HepG2 (cell line): ENCODE results near the gene VAV2. TPM values are rescaled to one million over a fixed set of nuclear protein-coding genes. Genes with fewer than 3 reads are reported as not detected.

Experiments
- CENPT ChIP-seq: sonication (generic); formaldehyde crosslinking; IDR thresholded peaks from 2 replicates; pipeline ENCODE4 v1.8.0; 2022; ENCODE audit warnings: low read depth, mild to moderate bottlenecking, moderate library complexity, missing genetic modification reagents
- FOXP1 ChIP-seq, 2 experiments: fragments of 450-650 bp in 1 of 2; IDR thresholded peaks; 2 replicates each; pipeline ENCODE4 v1.6.1; 2017 to 2018; ENCODE audit warnings: antibody characterized with exemption in 1 of 2
- GTF3A ChIP-seq: sonication (generic); formaldehyde crosslinking; conservative IDR thresholded peaks from 2 replicates; pipeline ENCODE4 v1.4.0; 2020; ENCODE audit warnings: mild to moderate bottlenecking, missing genetic modification reagents
- HES4 ChIP-seq: sonication (generic); formaldehyde crosslinking; IDR thresholded peaks from 2 replicates; pipeline ENCODE4 v1.9.0; 2021; ENCODE audit warnings: mild to moderate bottlenecking, missing genetic modification reagents, borderline replicate concordance
- KMT2A ChIP-seq: sonication (generic); formaldehyde crosslinking; IDR thresholded peaks from 2 replicates; pipeline ENCODE4 v1.4.0; 2020; ENCODE audit warnings: missing genetic modification reagents
- NFE2 ChIP-seq: sonication (generic); formaldehyde crosslinking; IDR thresholded peaks from 2 replicates; pipeline ENCODE4 v1.4.0; 2020; ENCODE audit warnings: missing genetic modification reagents
- PHF8 ChIP-seq: sonication (generic); formaldehyde crosslinking; IDR thresholded peaks from 2 replicates; pipeline ENCODE4 v1.5.0; 2020; ENCODE audit warnings: missing genetic modification reagents
- PITX1 ChIP-seq: sonication (generic); formaldehyde crosslinking; IDR thresholded peaks from 2 replicates; pipeline ENCODE4 v1.5.1; 2020; ENCODE audit warnings: mild to moderate bottlenecking, missing genetic modification reagents
- ZNF337 ChIP-seq: sonication (generic); formaldehyde crosslinking; IDR thresholded peaks from 2 replicates; pipeline ENCODE4 v1.5.1; 2020; ENCODE audit warnings: missing genetic modification reagents, low read depth, mild to moderate bottlenecking, borderline replicate concordance
- ZNF382 ChIP-seq: sonication (generic); formaldehyde crosslinking; IDR thresholded peaks from 2 replicates; pipeline ENCODE4 v1.5.0; 2020; ENCODE audit warnings: missing genetic modification reagents, mild to moderate bottlenecking, borderline replicate concordance
- ZNF572 ChIP-seq: sonication (generic); formaldehyde crosslinking; IDR thresholded peaks from 2 replicates; pipeline ENCODE4 v1.5.1; 2020; ENCODE audit warnings: mild to moderate bottlenecking, missing genetic modification reagents
- ZNF773 ChIP-seq: sonication (generic); formaldehyde crosslinking; IDR thresholded peaks from 2 replicates; pipeline ENCODE4 v1.4.0; 2020; ENCODE audit warnings: missing genetic modification reagents, borderline replicate concordance
- ZSCAN12 ChIP-seq: sonication (generic); formaldehyde crosslinking; IDR thresholded peaks from 2 replicates; pipeline ENCODE4 v1.9.0; 2021; ENCODE audit warnings: mild to moderate bottlenecking, missing genetic modification reagents
- ZSCAN31 ChIP-seq: sonication (generic); formaldehyde crosslinking; IDR thresholded peaks from 2 replicates; pipeline ENCODE4 v1.5.0; 2020; ENCODE audit warnings: low read depth, mild to moderate bottlenecking, missing genetic modification reagents
- polyA plus RNA-seq, 8 experiments: library from polyadenylated mRNA; depleted of rRNA in 3 of 8; stranded (reverse) in 7 of 8; unstranded in 1 of 8; fragments of >200 nt; fragmentation: Illumina TruSeq in 4 of 8; extraction: Trizol in 4 of 8; gene quantifications; 2 replicates each; pipeline versions ENCODE4 v1.2.1 to v1.2.3, GENCODE V29; 2011 to 2016; ENCODE audit warnings: low read depth in 4 of 8, missing spikeins in 1 of 8, mixed read lengths in 1 of 8; ENCODE audit not compliant: insufficient read depth in 1 of 8
- total RNA-seq, 5 experiments: library from RNA; depleted of rRNA; stranded (reverse); fragments of >200 nt; fragmentation: Illumina TruSeq; extraction: Trizol; gene quantifications; 2 replicates each; pipeline ENCODE4 v1.2.3, GENCODE V29; 2016; ENCODE audit warnings: low read depth in 1 of 5
- TF ChIP-seq, protein P1 (sequence below): sonication (generic); formaldehyde crosslinking; IDR thresholded peaks from 2 replicates; pipeline ENCODE4 v1.4.0; 2020; ENCODE audit warnings: missing genetic modification reagents
- TF ChIP-seq, protein P2 (sequence below): sonication (generic); formaldehyde crosslinking; IDR thresholded peaks from 2 replicates; pipeline ENCODE4 v1.4.0; 2020; ENCODE audit warnings: low read depth, missing genetic modification reagents
- TF ChIP-seq, protein P3 (sequence below): sonication (generic); formaldehyde crosslinking; IDR thresholded peaks from 2 replicates; pipeline ENCODE4 v1.5.0; 2020; ENCODE audit warnings: missing genetic modification reagents, mild to moderate bottlenecking, borderline replicate concordance
- TF ChIP-seq, protein P4 (sequence below): IDR thresholded peaks from 2 replicates; pipeline ENCODE4 v1.6.1; 2012; ENCODE audit warnings: low read depth, low read length, improper control_type of control experiment

The VAV2 gene
- total and polyA plus RNA-seq, 2 of the 13 experiments (the other 11 are each of a cell fraction or from before 2014, with no cell fraction given): 22.5 to 22.9 TPM

DNA sequence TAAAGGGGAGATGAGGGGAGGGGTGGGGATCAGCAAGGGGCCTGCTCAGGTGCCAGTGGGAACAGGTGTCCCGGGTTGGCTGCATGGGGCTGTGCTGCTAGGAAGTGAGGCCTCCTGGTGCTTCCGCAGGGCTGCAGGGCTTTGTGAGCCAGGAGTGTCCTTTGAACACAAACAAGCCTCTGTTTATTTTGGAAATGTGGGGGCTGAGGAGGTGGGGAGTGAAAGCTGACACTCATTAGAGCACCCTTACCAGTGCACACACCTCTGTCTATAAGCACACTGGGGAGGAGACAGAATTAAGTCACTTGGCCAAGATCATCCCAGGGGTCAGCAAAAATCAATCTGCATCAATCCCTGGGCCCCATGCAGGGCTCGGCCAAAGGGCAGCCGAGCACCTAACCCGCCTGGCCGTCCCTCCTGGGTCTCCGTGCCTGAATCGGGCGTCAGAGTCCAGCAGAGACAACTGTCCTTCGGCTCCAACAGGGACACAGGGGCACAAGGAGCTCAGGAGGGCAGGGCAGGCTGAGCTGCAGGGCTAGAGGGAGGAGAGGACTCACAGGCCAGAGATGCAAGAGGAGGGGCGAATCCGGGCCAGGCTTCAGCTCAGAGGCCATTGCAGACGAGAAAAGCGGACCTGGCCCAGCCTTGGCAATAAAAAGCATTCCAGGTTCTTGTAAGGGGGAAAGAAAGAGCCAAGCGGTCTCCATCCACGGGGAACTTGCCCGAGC, 99.8 kb downstream of the VAV2 start (continued):
- TF ChIP-seq, protein P1, sequence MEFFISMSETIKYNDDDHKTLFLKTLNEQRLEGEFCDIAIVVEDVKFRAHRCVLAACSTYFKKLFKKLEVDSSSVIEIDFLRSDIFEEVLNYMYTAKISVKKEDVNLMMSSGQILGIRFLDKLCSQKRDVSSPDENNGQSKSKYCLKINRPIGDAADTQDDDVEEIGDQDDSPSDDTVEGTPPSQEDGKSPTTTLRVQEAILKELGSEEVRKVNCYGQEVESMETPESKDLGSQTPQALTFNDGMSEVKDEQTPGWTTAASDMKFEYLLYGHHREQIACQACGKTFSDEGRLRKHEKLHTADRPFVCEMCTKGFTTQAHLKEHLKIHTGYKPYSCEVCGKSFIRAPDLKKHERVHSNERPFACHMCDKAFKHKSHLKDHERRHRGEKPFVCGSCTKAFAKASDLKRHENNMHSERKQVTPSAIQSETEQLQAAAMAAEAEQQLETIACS (CRISPR knock-in tag): no peak
- TF ChIP-seq ZSCAN31 (CRISPR knock-in tag) (peak; percentile 95), HES4 (CRISPR knock-in tag) (peak; percentile 60; the same call in 1 of the 2 replicates), ZNF337 (CRISPR knock-in tag) (peak; percentile 95; the same call in 1 of the 2 replicates), PHF8 (peak; percentile 65), PITX1 (CRISPR knock-in tag) (peak; percentile 100), ZSCAN12 (CRISPR knock-in tag) (no peak), GTF3A (CRISPR knock-in tag) (no peak), NFE2 (no peak), ZNF572 (CRISPR knock-in tag) (peak; percentile 74; the same call in 1 of the 2 replicates), FOXP1 (IDR thresholded peaks at IDR 0.05) (peak; percentile 83), FOXP1 (CRISPR knock-in tag; IDR thresholded peaks at IDR 0.05) (peak; percentile 94), KMT2A (CRISPR knock-in tag) (peak; percentile 90), ZNF773 (CRISPR knock-in tag) (no peak), ZNF382 (no peak), CENPT (CRISPR knock-in tag) (no peak)
- TF ChIP-seq, protein P2, sequence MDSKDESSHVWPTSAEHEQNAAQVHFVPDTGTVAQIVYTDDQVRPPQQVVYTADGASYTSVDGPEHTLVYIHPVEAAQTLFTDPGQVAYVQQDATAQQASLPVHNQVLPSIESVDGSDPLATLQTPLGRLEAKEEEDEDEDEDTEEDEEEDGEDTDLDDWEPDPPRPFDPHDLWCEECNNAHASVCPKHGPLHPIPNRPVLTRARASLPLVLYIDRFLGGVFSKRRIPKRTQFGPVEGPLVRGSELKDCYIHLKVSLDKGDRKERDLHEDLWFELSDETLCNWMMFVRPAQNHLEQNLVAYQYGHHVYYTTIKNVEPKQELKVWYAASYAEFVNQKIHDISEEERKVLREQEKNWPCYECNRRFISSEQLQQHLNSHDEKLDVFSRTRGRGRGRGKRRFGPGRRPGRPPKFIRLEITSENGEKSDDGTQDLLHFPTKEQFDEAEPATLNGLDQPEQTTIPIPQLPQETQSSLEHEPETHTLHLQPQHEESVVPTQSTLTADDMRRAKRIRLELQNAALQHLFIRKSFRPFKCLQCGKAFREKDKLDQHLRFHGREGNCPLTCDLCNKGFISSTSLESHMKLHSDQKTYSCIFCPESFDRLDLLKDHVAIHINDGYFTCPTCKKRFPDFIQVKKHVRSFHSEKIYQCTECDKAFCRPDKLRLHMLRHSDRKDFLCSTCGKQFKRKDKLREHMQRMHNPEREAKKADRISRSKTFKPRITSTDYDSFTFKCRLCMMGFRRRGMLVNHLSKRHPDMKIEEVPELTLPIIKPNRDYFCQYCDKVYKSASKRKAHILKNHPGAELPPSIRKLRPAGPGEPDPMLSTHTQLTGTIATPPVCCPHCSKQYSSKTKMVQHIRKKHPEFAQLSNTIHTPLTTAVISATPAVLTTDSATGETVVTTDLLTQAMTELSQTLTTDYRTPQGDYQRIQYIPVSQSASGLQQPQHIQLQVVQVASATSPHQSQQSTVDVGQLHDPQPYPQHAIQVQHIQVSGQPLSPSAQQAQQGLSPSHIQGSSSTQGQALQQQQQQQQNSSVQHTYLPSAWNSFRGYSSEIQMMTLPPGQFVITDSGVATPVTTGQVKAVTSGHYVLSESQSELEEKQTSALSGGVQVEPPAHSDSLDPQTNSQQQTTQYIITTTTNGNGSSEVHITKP: peak; percentile 82; the same call in 1 of the 2 replicates
- TF ChIP-seq, protein P3, sequence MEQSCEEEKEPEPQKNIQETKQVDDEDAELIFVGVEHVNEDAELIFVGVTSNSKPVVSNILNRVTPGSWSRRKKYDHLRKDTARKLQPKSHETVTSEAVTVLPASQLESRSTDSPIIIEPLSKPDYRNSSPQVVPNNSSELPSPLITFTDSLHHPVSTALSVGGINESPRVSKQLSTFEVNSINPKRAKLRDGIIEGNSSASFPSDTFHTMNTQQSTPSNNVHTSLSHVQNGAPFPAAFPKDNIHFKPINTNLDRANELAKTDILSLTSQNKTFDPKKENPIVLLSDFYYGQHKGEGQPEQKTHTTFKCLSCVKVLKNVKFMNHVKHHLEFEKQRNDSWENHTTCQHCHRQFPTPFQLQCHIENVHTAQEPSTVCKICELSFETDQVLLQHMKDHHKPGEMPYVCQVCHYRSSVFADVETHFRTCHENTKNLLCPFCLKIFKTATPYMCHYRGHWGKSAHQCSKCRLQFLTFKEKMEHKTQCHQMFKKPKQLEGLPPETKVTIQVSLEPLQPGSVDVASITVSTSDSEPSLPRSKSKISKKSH (CRISPR knock-in tag): no peak
- TF ChIP-seq, protein P4, sequence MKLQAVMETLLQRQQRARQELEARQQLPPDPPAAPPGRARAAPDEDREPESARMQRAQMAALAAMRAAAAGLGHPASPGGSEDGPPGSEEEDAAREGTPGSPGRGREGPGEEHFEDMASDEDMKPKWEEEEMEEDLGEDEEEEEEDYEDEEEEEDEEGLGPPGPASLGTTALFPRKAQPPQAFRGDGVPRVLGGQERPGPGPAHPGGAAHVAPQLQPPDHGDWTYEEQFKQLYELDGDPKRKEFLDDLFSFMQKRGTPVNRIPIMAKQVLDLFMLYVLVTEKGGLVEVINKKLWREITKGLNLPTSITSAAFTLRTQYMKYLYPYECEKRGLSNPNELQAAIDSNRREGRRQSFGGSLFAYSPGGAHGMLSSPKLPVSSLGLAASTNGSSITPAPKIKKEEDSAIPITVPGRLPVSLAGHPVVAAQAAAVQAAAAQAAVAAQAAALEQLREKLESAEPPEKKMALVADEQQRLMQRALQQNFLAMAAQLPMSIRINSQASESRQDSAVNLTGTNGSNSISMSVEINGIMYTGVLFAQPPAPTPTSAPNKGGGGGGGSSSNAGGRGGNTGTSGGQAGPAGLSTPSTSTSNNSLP: peak; percentile 97
